ENCODE results near the gene TRIM65. TPM values are rescaled to one million over a fixed set of nuclear protein-coding genes. Genes with fewer than 3 reads are reported as not detected.

Gene TRIM65
- total RNA-seq, 6 experiments from 2014 or later: 5.9 to 8.1 (median 7.6) TPM

- Histone ChIP-seq H3K36me3 (peaks cover 10 to 57% (median 31%) of the 10 kb centered on the region in 4 donors), H3K27me3 (no peaks in the 10 kb centered on the region), H3K4me3 (no peak overlapping the region), H3K9me3 (no peaks in the 10 kb centered on the region), H3K4me1 (peaks cover 0 to 58% (median 12%) of the 10 kb centered on the region in 4 donors), H3K27ac (peak overlapping the region in 1 of 3 donors; percentile 75)
- intact Hi-C loops (cut with DNase I): no loop called here
- WGBS (ENCODE audit: insufficient coverage, low coverage, low lambda C conversion rate, missing lambda C conversion rate): 79% methylated on average over 14 of the region's 34 CpGs
- TF ChIP-seq CTCF (IDR thresholded peaks at IDR 0.05): no peak
- no peak for TF ChIP-seq POLR2A (IDR thresholded peaks at IDR 0.05)
- DNase-seq: peak in 1 of 3 donors; percentile 57
- ATAC-seq: no peak
Observed at GRCh38 chr17:75846692-75847613, 49.8 kb downstream of the TRIM65 start.

- Histone ChIP-seq H3K36me3 (peaks cover 10 to 52% (median 29%) of the 10 kb centered on the region in 4 donors), H3K4me3 (no peak overlapping the region)
- ATAC-seq: peak in 1 of 4 donors; percentile 1
Observed at GRCh38 chr17:75845933-75846691, 50.6 kb downstream of the TRIM65 start.

GRCh38 chr17:75845058-75845711, 51.6 kb downstream of the TRIM65 start:
- Histone ChIP-seq H3K27me3 (no peaks in the 10 kb centered on the region), H3K4me1 (peaks cover 0 to 40% (median 3%) of the 10 kb centered on the region in 4 donors), H3K9me3 (no peaks in the 10 kb centered on the region), H3K27ac (peak overlapping the region; percentile 63 to 83 (median 75)), H3K36me3 (peaks cover 8 to 43% (median 25%) of the 10 kb centered on the region in 4 donors), H3K4me3 (no peak overlapping the region)
- DNase-seq: peak; percentile 77 to 86 (median 81)
- intact Hi-C loops (cut with DNase I): no loop called here
- ATAC-seq: peak; percentile 60 to 72 (median 66)
- WGBS (ENCODE audit: insufficient coverage, low coverage, low lambda C conversion rate, missing lambda C conversion rate): 44% methylated on average over 7 of the region's 21 CpGs
- TF ChIP-seq POLR2A (IDR thresholded peaks at IDR 0.05): no peak
- peak; percentile 56 to 76 (median 60) for TF ChIP-seq CTCF (IDR thresholded peaks at IDR 0.05)

More at GRCh38 chr17:75845933-75846691, 50.6 kb downstream of the TRIM65 start:
- DNase-seq: peak in 1 of 3 donors; percentile 50
- intact Hi-C loops (cut with DNase I): no loop called here
- Histone ChIP-seq H3K27me3 (no peaks in the 10 kb centered on the region), H3K4me1 (peaks cover 0 to 49% (median 6%) of the 10 kb centered on the region in 4 donors), H3K9me3 (no peaks in the 10 kb centered on the region), H3K27ac (peak overlapping the region; percentile 63 to 83 (median 75))
- 72% methylated on average over 9 of the region's 22 CpGs for WGBS (ENCODE audit: insufficient coverage, low coverage, low lambda C conversion rate, missing lambda C conversion rate)
- TF ChIP-seq CTCF (IDR thresholded peaks at IDR 0.05) (no peak), POLR2A (IDR thresholded peaks at IDR 0.05) (no peak)

- ATAC-seq (peak; percentile 10 to 29 (median 22)), DNase-seq (peak in 1 of 3 donors; percentile 65)
- H3K4me3 ChIP-seq: peak overlapping the region in 1 of 3 donors; percentile 38
- WGBS (ENCODE audit: insufficient coverage, low coverage, low lambda C conversion rate, missing lambda C conversion rate): no CpG with 5 or more reads among the region's 14 CpGs
- H3K36me3 ChIP-seq: peaks cover 8 to 37% (median 20%) of the 10 kb centered on the region in 4 donors
- H3K9me3 ChIP-seq: no peaks in the 10 kb centered on the region
- H3K4me1 ChIP-seq: peaks cover 0 to 34% (median 3%) of the 10 kb centered on the region in 4 donors
- H3K27me3 ChIP-seq: no peaks in the 10 kb centered on the region
- TF ChIP-seq CTCF (IDR thresholded peaks at IDR 0.05) (no peak), POLR2A (IDR thresholded peaks at IDR 0.05) (no peak)
- H3K27ac ChIP-seq: peak overlapping the region; percentile 63 to 83 (median 75)
- intact Hi-C loops (cut with DNase I): no loop called here
Observed at GRCh38 chr17:75844530-75845057, 52.2 kb downstream of the TRIM65 start.

Measured in right lobe of liver (tissue), 6 donors.